Fibroblast of mammary gland (primary cell): ENCODE data around the gene CST3.
A peak's percentile ranks its signal among the peaks of the same experiment; 100 is the strongest.

Source experiments
- DNase-seq: peaks from one replicate; pipeline ENCODE4 v3.0.0-alpha.2; 2010; ENCODE audit warnings: low read depth
- H3K4me3 ChIP-seq: 2 replicates; pipeline ENCODE4 v1.5.1; 2011; ENCODE audit warnings: low read depth, mild to moderate bottlenecking, low read length, moderate library complexity; ENCODE audit not compliant: control insufficient read depth
- CTCF ChIP-seq: conservative IDR thresholded peaks from 2 replicates; pipeline ENCODE4 v1.5.1; 2011; ENCODE audit warnings: low read depth, low read length, inconsistent platforms; ENCODE audit not compliant: control insufficient read depth, insufficient read depth

CST3 gene

GRCh38 chr20:23614163-23614562 lies 23.6 kb downstream of the CST3 start:
- no peak for DNase-seq
- no peak for TF ChIP-seq CTCF
- H3K4me3 ChIP-seq: no peak overlapping the region

- H3K4me3 ChIP-seq: no peak overlapping the region
- no peak for TF ChIP-seq CTCF
- peak; percentile 71 for DNase-seq
Measured at GRCh38 chr20:23613676-23614075, 24.1 kb downstream of the CST3 start.

- no peak for DNase-seq
- H3K4me3 ChIP-seq: no peak overlapping the region
- TF ChIP-seq CTCF: no peak
Measured at GRCh38 chr20:23612396-23612795, 25.4 kb downstream of the CST3 start.

GRCh38 chr20:23609486-23610109 lies 28.2 kb downstream of the CST3 start:
- no peak overlapping the region for H3K4me3 ChIP-seq
- TF ChIP-seq CTCF: no peak
- no peak for DNase-seq

GRCh38 chr20:23608251-23608846 lies 29.4 kb downstream of the CST3 start:
- no peak for TF ChIP-seq CTCF
- no peak overlapping the region for H3K4me3 ChIP-seq
- DNase-seq: no peak

- no peak for TF ChIP-seq CTCF
- no peak for DNase-seq
- no peak overlapping the region for H3K4me3 ChIP-seq
Measured at GRCh38 chr20:23607497-23608245, 30.1 kb downstream of the CST3 start.
